Spleen (tissue), 7 donors: Measurements from ENCODE around the gene MCM10.

Experiments
- CTCF ChIP-seq, 11 experiments: fragments of 200-600 bp in 7 of 11; fragments of 450-650 bp in 4 of 11; sonication (generic) in 4 of 11; IDR thresholded peaks in 8 of 11; conservative IDR thresholded peaks in 3 of 11; 1 replicate in 7 of 11; 2 replicates in 4 of 11; pipeline versions ENCODE4 v1.4.0 to v1.8.0; 2016 to 2021; ENCODE audit warnings: antibody characterized with exemption in 11 of 11, inconsistent platforms in 4 of 11, mild to moderate bottlenecking in 1 of 11
- POLR2A ChIP-seq, 3 donors: fragments of 450-650 bp; IDR thresholded peaks; one replicate each; pipeline ENCODE4 v1.5.1; 2017; ENCODE audit warnings: antibody characterized with exemption in 3 of 3, mild to moderate bottlenecking in 1 of 3
- POLR2AphosphoS5 ChIP-seq, 3 donors: sonication (generic); formaldehyde crosslinking; IDR thresholded peaks; one replicate each; pipeline ENCODE4 v1.5.1; 2017; ENCODE audit warnings: antibody characterized with exemption in 3 of 3
- donor health status: DM: no; HTN: no; CAD: no; lungs with moderate emphysema.
- donor health status: DM: no; HTN: no; CAD: no.
- donor health status: DM: no; HTN: no; CAD: no.

DNA sequence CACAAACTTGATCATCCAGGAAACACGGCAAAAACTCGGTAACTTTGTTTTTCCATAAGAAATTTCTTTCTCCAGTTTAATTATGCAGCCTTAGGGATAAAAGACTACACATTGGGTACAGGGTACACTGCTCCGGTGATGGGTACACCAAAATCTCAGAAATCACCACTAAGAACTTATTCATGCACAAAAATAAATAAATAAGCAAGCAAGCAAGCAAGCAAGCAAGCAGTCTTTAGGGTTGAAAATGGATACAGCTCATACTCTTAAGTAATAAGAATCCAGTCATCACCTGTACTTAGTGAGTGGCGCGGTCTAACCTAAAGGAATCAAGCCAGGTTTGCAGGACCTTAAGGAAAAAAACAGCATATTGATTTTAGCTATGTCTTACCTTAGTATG lies 30.0 kb downstream of the MCM10 start:
- TF ChIP-seq CTCF (IDR thresholded peaks at IDR 0.05 in 8 of 11, conservative IDR thresholded peaks at IDR 0.05 in 3 of 11) (no peak), POLR2A (IDR thresholded peaks at IDR 0.05) (no peak), POLR2AphosphoS5 (IDR thresholded peaks at IDR 0.05) (no peak)
